Peyer's patch (tissue), 4 donors: Measurements from ENCODE around the gene WWOX.

Experiments used
- POLR2A ChIP-seq, 2 donors: fragments of 450-650 bp; IDR thresholded peaks; one replicate each; pipeline ENCODE4 v1.5.1; 2017; ENCODE audit warnings: antibody characterized with exemption in 2 of 2, mild to moderate bottlenecking in 2 of 2, moderate library complexity in 2 of 2
- TF ChIP-seq, protein P1 (sequence below), 6 experiments: fragments of 450-650 bp in 4 of 6; fragments of 200-600 bp in 2 of 6; sonication (generic) in 1 of 6; IDR thresholded peaks; one replicate each; pipeline ENCODE4 v1.5.1; 2017 to 2019; ENCODE audit warnings: antibody characterized with exemption in 6 of 6, mild to moderate bottlenecking in 3 of 6, moderate library complexity in 1 of 6

DNA sequence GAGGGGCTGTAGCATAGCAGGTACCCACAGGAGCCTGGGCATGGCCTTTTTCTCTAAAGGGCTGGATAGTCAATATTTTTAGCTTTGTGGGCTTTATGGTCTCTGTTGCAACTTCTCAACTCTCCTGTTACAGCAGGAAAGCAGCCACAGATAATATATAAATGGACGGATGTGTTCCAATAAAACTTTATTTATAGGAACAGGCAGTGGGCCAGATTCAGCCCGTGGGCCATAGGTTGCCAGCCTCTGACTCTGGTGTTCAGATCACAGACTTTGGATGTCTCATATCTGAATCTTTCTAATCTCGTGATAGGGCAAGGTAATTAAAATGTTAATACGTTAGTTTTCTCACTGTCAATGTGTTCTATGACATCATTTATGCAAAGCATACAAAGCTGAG lies 136.4 kb downstream of the WWOX start:
- TF ChIP-seq, protein P1, sequence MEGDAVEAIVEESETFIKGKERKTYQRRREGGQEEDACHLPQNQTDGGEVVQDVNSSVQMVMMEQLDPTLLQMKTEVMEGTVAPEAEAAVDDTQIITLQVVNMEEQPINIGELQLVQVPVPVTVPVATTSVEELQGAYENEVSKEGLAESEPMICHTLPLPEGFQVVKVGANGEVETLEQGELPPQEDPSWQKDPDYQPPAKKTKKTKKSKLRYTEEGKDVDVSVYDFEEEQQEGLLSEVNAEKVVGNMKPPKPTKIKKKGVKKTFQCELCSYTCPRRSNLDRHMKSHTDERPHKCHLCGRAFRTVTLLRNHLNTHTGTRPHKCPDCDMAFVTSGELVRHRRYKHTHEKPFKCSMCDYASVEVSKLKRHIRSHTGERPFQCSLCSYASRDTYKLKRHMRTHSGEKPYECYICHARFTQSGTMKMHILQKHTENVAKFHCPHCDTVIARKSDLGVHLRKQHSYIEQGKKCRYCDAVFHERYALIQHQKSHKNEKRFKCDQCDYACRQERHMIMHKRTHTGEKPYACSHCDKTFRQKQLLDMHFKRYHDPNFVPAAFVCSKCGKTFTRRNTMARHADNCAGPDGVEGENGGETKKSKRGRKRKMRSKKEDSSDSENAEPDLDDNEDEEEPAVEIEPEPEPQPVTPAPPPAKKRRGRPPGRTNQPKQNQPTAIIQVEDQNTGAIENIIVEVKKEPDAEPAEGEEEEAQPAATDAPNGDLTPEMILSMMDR (IDR thresholded peaks at IDR 0.05) = no peak
- TF ChIP-seq POLR2A (IDR thresholded peaks at IDR 0.05) = no peak
